HL-60/S4 treated with phorbol 12-myristate 13-acetate at 8.2 ng/mL for 4 days and 3 days (cell line): ENCODE measurements around the gene SLC16A13.
"Not testable (repeated sequence)": the region's sequence is repeated elsewhere in the genome, so short reads cannot be mapped to it uniquely, and the experiment has no call there.

Source experiments
- in situ Hi-C: fragments of 300-500 bp; cut with MboI; formaldehyde crosslinking; loops from 2 replicates; pipeline ENCODE4 v1.15.0; 2022; ENCODE audit warnings: low sequenced_read_pairs

Gene SLC16A13

GRCh38 chr17:7056386-7056785 is 20.6 kb downstream of the SLC16A13 start:
- in situ Hi-C loops, result no loop called here

DNA sequence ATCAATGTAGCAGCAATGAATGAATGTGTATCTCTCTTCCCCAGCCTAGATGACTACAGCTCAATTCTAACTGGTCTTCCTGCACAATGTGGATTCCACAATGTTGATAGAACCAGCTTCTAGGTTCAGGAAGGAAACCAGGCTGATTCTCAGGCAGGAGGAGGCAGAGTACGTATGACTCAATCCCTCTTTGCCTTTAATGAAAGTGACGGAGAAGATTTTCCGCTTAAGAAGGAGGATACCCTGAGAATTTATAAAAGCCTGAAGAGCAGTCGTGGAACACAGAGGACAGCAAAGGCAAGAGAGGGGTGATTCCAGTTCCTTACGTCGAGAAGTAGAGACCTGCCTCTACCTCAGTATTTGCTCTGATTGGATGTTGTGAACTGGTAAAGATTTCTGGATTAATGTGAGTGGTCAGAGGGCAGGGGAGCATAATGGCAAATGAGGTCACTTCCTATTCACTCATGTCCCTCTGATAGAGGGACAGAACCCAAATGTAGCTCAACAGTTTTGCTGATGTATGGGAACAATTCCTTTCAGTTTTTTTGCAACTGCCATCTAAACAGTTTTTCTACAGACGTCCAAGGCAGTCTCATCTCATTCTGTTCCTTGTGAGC is 23.1 kb downstream of the SLC16A13 start:
- in situ Hi-C loops, result no loop called here

DNA sequence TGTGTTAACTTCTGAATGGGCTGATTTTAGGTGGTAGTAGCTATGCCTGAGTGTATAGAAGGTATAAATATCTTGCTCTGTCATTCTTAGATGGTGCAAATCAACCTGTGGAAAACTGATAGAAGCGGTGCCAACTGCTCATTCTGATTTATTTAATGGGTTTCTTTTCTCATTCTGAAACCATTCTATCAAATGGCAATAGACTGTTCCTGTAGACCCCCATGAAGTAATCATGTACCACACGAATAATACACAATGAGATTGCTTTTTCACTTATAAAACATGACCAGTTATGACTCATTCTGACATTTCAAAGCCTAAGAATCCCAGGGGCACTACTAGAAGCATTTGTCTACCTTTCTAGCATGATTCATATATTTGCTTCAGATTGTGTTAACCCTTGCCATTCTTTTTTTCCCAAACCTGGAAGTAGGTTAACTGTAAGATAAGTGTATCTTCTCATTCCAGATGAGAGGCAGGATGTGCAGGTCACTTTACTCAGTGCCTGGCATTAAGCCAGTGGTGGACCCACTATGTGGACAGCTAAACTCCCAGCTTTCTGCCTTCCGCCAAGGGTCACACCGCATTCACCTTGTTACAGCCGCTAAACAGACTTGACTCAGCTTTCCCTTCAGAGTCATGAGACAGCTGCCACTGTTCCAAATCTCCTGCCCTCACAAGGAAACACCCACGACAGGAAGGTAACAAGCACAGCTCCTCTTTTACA is 24.5 kb downstream of the SLC16A13 start:
- in situ Hi-C loops, result loop anchor here (10.0 kb wide), 1 partner anchor 74 kb away; no protein-coding TSS in a partner anchor

GRCh38 chr17:7063518-7064094 is 27.8 kb downstream of the SLC16A13 start:
- in situ Hi-C loops, result loop anchor here (10.0 kb wide), 1 partner anchor 71 kb away; no protein-coding TSS in a partner anchor

DNA sequence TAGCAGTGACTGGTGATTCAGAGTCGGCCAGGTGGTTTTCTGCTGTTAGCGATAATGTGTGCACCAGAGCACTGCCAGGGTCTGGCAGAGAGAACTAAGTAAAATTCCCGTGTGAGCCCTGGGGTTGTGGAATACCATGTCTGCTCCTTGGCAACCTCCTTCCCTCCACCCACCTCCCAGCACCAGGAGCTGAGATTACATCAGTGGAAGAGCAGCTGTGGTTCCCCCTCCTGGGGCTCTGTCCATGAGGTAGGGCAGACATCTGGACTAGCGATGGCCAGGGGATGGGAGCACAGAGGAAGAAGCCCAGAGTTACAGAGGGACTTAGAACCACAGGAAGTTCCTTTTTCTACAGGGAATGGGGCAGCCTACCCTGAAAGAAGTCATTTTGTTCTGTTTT is 28.4 kb downstream of the SLC16A13 start:
- in situ Hi-C loops, result loop anchor here (10.0 kb wide), 1 partner anchor 71 kb away; no protein-coding TSS in a partner anchor

GRCh38 chr17:7067198-7067597 is 31.4 kb downstream of the SLC16A13 start:
- in situ Hi-C loops, result loop anchor here (10.0 kb wide), 1 partner anchor 68 kb away; no protein-coding TSS in a partner anchor

- in situ Hi-C loops, result loop anchor here (10.0 kb wide), 1 partner anchor 67 kb away; no protein-coding TSS in a partner anchor
Measured at GRCh38 chr17:7068268-7068667, 32.5 kb downstream of the SLC16A13 start.

DNA sequence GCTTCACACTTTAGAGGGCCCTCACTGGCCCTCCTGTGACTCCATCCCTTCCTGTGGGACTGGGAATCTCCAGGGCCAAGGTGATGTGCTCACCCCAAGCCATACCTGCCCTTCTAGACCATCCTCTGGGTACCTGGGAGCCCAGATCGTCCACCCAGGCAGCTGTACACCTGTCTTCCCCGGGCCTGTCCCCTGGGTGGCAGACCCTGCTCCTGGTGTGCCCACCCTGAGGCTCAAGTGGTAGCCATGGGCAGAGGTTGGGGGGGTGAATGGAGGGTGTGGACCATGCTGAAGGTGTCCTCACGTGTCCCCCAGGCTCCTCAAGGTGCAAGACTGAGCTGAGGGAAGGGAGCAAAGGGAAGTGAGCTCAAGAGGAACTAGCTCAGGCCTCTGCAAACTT is 34.9 kb downstream of the SLC16A13 start:
- in situ Hi-C loops, result no loop called here

- in situ Hi-C loops, result no loop called here
Measured at GRCh38 chr17:7072406-7072805, 36.6 kb downstream of the SLC16A13 start.

GRCh38 chr17:7074931-7075330 is 39.1 kb downstream of the SLC16A13 start:
- in situ Hi-C loops, result no loop called here

DNA sequence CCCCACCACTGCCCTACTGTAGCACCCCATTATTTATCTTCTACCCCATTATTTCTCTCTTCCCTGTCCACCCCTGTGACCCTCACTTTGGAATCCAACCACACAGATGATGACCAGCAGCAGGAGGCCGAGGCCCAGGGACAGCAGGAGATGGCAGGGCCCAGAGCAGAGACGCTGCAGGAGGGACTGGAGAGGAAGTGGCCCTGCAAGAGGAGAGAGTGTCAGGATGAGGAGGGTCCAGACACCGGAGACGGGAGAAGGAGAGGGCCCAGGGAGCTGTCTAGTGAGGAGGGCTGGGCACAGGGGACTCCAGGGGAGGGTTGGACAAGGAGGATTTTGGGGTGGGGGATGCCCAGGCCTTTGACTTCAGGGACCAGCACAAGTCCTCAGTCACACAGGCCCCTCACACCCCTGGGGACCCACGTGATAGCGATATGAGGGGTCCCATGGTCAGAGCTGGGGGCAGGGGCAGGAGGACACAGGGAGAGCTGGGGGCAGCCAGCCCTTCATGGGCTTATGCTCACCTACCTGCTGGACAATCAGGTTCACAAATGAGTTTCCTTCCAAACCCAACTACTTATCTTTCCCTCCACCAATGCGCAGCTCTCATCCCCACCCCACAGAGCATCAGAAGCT is 42.2 kb downstream of the SLC16A13 start:
- in situ Hi-C loops, result no loop called here

DNA sequence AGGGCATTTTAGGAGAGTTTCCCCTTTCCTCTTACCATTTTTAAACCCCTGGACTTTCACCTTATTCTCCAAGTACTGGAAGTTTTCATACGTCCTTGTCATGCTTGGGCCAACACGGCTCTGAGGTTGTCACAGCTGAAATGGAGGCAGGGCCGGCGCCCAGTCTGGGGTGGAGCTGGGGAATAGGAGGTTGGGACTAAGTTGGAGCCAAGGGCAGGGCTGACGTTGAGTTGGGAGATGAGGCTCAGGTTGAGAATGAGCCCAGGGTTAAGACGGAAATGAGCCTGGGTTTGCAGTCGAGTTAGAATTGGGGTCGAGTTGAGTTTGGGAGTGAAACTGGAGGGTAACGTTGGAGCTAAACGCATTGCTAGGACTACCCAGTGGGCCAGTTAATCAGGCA is 42.9 kb downstream of the SLC16A13 start:
- in situ Hi-C loops, result no loop called here

DNA sequence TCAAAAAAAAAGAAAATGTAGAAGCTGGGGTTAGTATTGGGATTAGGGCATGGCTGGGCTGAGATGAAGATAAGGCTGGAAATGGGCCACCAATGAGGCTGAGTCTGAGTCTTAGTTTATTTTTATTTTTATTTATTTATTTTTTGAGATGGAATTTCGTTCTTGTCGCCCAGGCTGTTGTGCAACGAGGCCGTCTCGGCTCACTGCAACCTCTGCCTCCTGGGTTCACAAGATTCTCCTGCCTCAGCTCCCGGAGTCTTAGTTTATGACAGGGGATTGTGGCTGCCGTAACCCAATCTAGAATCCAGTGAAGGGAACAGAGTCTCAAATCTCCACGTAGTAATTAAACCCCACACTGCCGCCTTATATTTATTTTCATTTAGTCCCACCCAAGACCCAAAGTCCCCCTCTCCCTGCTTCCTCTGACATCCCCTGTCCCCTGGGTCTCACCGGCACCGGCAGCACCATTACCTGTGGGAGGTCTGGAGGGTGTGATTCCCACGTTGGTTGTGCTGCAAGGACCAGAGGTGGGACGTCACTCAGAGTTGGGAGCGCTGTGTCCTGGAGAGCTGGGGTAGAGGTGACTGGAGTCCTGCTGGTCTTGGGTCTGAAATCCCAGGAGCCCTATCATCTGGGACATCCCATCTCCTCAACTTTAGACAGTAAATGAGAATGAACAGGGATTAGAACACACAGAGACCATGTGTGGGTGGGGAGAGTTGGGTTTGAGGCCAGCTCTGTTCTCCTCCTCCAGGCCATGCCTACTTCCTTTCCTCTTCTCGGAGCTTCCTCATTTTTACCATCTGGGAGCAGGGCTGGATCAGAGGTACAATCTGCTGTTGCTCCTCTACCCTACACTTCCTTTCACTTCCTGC is 44.0 kb downstream of the SLC16A13 start, which contains the start of gene CLEC10A:
CLEC10A (minus strand) TSS at position 671 of the 875 bp plus-strand sequence. CDS start 1,439 bp downstream, outside the sequence.
- in situ Hi-C loops, result no loop called here

- in situ Hi-C loops, result no loop called here
Measured at GRCh38 chr17:7080456-7081041, 44.7 kb downstream of the SLC16A13 start.

- in situ Hi-C loops, result no loop called here
Measured at GRCh38 chr17:7081341-7082062, 45.7 kb downstream of the SLC16A13 start.

DNA sequence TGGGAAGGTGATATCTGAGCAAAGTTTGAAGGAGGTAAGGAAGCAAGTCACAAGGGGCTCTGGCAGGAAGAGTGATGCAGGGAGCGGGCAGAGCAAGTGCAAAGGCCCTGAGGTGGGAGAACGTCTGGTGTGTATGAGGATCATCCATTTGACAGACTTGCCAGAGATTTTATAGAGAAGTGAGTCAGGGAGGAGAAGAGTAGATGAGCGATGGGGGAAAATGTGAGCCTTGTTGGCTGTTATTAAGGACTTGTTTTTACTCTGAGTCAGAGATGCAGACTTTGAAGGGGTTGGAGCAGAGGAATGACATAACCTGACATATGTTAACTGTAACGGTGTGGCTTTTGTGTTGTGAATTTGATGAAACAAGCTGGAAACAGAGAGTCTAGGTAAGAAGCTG is 47.8 kb downstream of the SLC16A13 start:
- in situ Hi-C loops, result no loop called here

DNA sequence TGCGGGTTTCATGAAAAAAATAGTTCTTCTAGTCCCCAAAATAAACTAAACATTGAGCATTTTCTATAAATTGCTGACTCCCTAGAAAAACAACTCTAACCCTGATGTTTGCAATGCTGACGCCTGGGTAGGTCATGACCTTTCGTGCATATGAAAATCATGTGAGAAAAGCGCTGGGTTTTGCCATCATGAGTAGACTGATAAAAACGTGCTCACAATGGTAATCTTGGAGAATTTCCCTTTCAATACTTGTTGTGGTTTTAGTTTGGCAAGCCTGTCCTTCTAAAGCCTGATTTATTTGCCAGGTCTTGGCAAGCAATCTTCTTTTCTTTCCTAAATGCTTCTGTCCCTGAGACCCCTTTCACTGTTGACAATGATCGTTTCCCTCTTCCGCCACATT is 48.3 kb downstream of the SLC16A13 start:
- in situ Hi-C loops, result no loop called here

- in situ Hi-C loops, result not testable (repeated sequence)
Measured at GRCh38 chr17:7088442-7088841, 52.6 kb downstream of the SLC16A13 start.

- in situ Hi-C loops, result not testable (repeated sequence)
Measured at GRCh38 chr17:7089570-7089969, 53.8 kb downstream of the SLC16A13 start.
